HuH-7 (cell line): ENCODE data around the gene AUTS2.

Experiments used
- DNase-seq: peaks from one replicate; pipeline ENCODE4 v3.0.0; 2011; ENCODE audit warnings: low spot score

AUTS2 gene

DNA sequence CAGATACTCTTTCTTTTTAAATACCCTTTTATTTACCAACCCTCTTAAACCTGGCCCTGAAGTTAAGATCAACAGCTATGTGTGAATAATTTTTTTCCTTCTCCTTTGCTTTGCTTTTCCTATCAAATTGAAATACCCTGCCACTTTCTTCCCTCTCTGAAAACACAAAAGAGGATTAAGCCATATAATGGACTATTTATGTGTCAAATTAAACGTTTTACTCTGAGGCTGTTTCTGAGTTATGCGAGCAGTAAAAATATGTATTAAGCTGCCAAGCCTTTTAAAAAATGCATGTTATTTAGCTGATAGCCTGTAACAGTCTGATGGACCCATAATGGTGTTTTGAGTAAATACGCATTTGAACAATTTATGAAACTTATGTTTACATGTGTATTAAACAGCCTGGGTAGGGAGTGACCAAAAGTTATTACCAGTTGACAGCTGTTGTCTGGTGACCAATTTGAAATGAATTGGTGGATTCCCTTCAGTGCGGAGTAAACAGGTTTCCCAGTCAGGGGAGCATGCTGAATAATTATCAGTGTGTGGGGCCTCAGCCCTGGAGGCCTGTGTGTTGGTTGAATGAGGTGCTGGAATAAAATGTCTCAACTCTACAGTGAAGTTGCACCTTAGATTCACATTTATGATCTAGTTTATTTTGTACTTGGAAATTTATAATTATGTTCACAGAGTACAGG is 89.6 kb downstream of the AUTS2 start:
- no peak for DNase-seq

DNA sequence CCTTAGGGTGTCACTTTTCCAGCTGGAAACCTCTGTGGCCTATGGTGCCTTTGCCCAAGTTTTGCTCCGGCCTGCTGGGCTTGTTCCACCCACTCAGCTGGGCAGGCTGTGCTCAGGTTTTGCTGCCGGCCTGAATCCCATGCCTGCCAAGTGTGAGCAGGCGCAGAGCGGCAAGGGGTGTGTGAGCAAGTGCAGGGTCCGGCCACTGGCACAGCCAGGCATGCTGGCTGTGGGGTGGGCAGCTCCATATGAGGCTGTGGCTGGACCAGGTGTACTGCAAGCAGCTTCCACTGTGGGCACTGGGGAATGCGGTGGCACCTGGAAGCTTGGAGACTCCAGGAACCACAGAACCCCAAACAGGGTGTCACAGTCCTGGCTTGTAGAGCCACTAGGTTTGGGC is 92.1 kb downstream of the AUTS2 start:
- no peak for DNase-seq

DNA sequence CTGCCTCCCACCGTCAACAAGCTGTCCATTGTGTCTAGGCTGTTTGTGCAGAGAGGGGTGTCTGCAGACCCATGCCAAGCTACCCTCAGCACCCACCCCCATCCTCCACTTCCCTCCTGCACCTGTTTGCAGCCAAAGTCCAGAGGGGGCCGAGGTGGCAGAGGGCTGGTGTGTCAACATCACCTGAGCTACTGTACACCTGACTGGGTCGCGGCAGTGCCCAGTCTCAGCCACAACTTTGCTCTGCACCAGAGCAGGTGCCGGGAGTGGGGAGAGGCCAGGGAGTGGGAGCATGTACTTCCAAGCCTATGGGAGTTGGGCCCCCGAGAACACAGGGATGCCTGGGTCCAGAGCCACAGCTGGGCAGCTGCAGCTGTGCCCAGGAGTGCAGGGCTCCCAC is 93.1 kb downstream of the AUTS2 start:
- DNase-seq: no peak

DNA sequence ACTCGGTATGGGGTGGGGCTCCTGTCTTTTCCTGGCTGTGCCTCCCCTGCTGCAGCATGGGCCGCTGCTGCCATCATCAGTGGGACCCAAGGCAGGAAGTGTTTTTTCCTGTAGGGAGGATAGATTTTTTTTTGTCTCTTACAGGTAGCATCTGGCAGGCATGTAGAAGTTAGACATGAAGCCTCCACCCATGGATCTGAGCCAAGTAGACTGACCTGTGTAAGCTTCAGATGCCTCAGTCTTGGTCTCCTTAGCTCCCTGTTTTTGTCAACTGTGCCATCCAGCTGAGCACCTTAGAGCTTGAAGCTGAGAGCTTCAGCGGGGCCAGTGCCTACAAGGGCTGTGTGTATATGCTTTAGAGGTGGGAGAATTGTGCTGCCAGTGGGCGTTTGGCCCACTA is 93.5 kb downstream of the AUTS2 start:
- DNase-seq: no peak

DNA sequence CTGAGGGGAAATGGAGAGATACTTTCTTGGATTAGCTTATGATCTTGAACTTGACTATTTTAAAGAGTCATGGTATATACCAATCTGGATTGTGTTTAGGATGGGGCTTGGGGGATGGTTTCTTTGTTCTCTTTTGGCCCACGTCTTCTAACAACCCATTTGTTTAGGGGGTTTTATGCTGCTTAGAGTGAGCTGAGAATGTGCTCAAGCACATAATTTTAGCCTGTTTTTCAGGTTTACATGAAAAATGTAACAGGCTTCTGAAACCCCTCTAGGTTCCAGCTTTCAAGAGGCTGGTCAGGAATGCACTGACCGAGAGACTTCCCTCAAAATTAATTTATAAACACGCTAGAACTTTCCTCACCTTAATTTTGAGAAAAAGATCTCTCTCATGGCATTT is 94.3 kb downstream of the AUTS2 start:
- DNase-seq: no peak

DNA sequence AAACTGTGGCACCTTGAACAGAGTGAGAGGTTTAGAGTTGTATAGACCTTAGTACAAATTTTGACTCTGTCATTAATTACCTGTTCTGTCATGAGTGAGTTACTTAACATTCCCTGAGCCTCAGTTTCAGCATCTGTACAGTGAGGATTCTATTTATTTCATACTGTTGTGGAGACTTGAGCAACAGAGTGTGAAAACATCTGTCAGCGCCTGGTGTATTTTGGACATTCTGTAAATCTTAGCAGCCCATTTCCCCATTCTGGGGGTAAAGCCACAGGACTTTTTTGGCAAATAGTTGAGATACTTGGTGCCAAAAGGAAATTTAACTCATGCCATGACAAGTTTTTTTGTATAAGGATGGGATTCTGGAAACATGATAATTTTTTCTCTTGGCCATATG is 94.8 kb downstream of the AUTS2 start:
- DNase-seq: no peak

DNA sequence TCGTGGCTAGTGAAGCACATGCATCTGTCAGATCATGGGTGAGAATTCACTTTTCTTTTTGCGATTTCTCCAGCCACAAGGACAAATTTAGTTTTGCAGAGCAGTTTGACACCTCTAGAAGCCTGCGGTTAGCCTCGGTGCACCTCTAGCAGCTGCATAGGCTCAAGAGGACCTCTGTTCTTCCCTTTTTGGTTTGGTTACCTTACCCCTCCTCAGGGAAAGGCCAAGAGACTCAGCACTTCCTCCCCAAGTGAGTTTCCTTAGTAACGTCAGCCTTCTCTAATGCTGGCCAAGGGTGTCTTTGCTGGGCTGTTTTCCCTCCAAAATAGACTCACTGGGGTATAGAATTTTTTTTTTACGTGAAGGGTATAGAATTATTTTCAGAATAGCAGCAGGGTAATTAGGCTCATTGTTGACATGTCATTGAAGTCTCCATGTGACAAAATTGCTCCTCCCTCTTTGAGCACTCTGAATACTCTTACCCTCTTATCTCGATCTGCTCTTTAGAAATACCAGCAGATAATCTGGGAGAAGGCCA is 97.8 kb downstream of the AUTS2 start:
- DNase-seq: no peak

DNA sequence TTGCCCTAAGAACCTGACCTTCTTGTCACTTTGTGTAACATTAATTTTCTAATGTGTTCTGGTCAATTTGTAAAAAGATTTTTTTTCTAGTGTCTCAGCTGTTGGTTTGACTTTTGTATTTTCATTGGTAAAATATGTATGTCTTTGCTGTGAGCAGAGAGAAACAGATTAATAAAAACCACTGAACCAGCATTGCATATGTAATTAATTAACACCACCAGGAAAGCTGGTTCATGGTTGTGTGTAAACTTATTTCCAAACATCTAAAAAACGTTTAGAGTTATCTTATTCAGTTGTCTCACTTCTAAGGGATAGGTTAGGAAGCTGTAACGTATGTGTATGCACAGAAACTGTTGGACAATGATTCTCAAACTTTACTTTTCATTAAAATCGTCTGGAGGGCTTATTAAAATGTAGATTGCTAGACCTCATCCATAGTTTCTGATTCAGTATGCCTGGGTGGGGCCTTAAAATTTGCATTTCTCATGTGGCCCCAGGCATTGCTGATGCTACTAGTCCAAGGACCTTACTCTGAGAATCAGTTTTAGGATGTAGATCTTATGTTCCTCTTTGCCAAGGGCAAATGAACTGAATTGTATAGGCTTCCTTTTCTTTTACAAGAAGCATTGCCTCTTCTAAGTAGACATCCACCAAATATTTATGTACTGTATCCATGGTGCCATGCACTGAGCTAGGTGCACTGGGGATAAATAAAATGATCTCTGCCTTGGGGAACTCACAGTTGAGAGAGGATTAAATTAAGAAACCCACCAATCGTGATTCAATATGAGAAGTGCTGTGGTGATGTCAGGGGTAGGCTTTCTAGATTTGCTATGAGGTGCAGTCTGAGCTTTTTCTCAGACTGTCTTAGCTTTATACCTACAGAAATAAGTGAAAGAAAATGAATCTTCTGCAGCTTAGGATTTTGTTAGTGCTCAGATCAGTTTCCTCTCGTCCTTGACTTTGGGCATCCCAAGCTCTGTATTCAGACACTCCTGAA is 98.7 kb downstream of the AUTS2 start:
- DNase-seq: no peak

DNA sequence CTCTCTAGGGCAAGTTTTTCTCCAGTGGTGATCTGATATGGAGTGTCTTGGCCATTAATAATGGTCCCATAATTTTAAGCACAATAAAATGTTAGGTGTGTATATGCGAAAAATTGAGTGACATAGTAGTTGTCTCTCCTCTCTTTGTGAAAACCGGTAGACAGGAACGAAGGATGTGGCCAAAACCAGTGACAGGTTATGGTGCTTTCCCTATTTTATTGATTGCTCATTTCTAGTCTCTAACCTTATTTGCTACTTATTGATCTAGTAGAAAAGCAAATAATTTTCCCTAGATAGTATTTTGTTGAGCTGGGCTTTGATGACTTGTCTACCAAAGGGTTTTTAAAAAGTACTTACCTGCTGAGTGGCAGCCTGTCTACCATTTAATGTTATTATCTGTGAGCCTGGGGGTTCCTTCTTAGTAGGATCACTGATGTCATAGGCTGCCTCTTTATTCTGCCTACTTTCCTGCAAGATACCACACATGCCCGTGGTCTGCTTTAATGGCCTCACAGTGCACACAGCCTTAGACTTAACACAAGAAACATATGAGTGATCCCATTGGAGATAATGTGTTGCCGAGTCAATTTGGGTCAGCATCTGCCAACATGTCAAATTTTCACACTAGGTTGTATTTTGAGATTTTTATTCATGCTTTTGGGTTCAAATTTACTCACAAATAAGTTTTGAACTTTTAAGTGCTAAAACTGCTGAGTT is 100.0 kb downstream of the AUTS2 start:
- DNase-seq: no peak

DNA sequence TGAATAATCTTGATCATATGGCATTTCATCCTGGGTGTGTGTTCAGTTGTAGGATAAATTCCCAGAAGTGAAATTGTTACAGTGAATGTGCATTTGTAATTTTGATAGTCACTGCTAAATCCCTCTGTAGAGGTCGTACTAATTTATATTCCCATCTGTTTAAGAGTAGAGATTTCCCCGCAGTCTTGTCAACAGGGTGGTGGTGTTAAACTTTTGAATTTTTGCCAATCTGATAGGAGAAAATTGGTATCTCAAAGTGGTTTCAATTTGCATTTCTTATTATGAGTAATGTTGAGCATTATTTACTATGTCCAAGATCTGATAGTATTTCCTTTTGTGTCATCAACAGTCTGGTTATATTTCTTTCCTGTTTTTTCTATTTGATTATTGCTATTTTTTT is 101.7 kb downstream of the AUTS2 start:
- no peak for DNase-seq

DNA sequence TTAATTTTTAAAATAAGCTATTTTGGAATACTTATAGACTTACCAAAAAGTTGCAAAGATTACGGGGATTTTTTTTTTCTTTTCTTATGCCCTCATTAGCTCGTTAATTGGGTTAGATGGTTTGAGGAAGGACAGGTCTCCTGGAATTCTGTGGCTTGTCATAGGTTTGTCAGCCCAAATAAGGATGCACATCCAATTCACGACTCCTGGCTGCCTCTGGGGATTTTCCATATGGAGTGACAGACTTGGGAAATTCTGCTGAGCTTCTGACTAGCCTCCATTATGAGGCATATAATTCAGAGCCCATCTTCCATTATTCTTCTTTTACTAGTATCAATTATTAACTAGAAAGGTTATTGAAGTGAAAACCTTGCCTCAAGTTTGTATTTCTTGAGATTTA is 102.1 kb downstream of the AUTS2 start:
- no peak for DNase-seq

DNA sequence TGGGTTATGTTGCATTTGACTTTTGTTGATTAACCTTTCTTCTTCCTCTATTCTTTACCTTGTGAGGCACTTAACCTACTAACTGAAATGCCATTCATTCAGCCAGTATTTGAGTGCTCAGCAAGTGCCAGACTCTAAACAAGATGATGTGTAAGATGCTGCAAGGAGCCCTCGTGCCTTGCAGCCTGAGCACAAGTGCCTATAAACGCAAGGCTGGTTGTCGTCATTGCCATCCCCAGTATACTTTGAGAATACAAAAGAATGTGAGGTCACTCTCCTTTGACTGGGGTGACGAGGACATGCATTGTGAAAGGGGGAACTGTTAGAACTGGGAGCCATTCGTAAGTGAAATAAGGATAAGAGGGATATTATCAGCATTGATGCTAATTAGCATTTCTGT is 103.0 kb downstream of the AUTS2 start:
- no peak for DNase-seq

DNA sequence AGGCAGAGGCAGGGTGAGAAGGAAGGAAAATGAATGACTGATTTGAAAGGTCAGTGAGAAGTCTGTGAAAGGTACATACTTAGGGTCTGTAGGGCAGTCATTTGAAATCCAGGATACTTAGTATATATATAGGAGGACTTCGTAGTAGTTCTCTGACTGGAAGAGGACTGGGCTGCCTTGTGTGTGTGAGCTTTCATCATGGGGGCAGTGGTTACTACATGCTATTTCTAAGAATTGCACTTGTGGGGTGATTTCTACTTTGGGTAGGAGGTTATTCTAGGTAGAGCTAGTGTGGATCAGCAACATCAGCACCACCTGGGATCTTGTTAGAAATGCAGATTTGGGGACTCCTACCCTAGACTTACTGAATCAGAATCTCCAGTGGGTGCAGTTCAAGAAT is 104.1 kb downstream of the AUTS2 start:
- no peak for DNase-seq

DNA sequence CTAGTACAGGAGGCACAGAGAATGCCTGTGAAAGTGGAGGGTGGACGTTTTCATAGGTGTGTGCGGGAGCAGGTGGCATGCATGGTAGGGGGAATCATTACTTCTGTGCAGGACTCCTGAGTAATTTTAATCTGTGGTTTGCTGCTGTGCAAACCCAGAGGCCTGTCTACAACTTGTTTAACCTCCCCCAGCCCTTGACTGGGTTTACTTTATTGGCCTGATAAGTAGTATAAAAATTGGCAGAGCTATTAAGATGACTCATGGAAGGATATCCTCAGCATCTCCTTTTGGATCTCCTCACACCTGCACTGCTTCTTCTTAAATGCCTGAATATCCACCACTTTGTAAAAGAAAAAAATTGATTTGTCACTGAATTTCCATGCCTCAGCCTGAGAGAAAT is 104.8 kb downstream of the AUTS2 start:
- no peak for DNase-seq

DNA sequence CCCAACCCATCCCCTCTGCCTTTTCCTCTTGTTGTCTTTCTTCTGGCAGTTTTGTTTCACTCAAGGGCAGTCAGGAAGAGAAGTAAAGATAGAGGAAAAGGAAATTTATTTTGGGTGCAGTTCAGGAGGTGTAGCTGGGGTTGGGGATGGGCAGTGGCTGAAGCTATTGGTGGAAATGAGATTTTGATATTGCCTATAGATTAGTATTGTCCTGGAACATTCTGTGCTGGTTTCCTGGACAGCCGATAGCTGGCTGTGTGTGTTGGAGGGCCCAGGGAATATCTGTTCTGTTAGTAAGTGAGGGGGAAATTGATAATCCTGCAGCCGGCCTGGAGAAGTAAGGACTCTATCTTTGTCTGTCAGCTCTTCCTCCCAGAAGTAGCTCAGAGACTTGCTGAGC is 107.8 kb downstream of the AUTS2 start:
- DNase-seq: no peak

DNA sequence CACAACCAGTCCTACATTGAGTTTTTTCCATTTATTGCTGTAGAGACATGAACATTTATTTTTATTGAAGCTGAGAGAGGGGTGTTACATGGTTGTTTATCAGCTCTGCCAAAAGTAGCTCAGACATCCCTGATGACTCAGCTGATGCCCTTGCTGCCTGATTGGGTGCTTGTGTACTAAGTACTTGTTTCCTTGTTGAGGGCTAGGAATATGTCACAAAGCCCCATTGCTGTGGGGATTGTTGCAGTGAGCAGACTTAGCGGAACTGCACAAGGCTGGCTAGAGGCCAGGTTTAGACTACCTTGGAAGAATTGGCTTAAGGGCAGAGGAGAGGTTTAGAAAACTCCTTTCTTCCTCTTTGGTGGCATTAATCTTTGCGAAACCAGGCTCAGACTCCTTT is 110.6 kb downstream of the AUTS2 start:
- no peak for DNase-seq

DNA sequence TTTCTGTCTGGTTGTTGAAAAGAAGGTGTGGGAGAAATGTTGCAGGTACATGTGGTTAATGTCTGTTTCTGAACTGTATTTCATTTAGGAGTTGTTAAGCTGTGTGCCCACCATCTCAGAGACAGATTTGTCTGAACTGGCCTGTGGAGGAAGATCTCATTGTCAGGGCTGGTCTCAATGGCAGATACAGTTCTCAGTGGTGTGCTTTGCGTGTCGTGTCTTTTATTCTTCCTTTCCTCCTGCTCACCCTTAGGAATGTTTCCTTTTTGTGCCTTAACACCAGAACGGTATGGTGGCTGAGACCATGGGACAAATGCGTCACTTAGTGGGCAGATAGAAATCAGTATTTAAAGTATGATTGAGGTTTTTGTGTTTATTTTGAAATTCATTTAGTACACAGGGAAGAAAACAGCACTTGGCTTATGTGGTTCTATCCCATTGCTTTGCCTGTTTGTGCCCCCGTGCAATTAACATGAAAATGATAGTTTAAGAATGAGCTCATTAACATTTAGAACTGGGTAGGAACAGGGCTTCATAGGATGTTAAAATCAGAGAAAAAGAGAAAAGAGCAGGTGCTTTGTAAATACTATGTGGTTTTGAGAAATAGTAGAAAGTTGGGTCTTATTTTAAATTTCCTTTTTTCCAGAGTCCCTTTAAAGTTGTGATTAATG is 112.6 kb downstream of the AUTS2 start:
- DNase-seq: no peak

DNA sequence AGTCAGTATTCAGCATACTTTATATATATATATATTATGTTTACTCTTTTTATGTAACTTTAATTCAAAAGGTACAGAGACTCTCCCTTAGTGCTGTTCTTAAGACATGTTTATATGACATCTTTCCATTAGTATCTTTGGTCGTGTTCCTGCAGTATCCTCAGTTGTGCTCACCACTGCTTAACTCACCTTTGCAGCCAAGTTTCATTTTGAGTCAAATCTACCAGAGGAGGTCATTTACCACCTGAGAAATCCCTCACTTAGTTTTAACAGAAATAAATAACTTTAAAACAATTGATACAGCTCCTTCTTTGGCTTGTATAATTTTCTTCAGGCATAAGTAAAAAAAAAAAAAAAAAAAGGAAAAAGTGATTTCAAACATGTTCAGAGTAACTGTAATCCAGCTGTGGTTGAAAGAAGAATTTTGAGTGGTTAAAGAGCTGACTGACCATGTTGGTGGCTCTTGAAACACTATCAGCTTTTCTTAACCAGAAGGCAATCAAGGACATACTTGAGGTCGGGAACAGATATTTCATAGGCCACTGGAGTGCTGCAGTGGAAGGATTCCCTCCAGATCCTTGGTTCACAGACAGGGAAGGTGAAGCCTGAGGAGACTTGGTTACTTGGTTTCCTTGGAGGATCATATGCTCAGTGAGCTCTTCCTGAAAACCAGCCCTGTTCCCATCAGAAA is 116.8 kb downstream of the AUTS2 start:
- DNase-seq: no peak

DNA sequence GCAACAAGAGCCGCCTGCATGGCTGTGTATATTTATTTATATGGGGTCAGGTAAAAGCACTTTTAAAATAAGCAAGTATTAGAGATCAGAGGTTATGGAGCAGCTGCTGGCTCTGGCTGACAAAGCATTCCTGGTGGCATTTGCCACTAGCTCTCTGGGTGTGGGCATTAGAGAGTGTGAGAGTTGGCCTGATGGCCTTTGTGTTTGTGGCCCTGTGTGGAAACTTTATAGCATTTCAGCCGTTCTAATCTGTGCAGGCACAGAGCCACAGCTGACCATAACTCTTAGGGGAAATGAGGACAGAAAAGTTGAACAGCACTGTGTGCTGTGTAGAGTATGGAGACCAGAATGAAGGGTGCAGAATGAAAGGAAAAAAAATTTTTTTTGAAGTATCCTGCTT is 118.9 kb downstream of the AUTS2 start:
- no peak for DNase-seq

DNA sequence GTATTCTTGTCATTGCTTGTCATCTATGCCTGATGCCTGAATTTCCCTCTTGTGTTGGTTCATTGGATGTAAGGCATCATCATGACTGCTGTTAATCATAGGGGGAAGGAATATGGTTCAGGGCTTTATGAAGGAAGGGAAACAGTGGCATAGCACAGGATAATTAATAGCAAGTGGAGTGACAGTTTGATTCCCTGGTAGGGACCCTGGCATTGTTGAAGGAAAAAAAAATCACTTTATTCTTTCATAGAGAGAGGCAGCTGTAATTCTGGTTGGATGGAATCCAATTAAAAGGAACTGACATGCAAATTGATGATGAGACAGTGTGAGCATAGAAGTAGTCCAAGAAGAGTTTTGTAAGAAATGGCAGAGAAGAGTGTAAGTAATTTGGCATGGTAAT is 121.4 kb downstream of the AUTS2 start:
- DNase-seq: no peak

DNA sequence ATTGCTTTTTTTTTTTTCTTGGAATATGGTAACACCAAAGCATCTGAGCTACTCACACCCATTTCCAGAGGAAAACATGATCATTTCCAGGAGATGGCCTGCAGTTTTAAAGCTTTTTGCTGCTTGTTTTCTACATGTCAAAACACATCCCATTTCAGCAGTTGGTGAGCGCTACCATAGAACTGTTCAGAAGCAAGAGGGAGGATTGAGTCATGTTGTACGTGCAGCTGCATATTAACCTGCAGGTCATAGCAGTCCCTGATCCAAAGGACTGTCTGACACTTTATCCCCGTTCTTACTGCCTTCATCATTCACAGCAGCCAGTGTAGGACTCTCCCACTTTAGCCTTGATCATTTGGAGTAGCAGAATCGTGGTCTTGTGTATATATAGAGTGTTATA is 124.6 kb downstream of the AUTS2 start:
- DNase-seq: no peak
